GM19468 (cell line): Measurements from ENCODE around the gene CHKA.

Experiments used
- ATAC-seq: cut with Tn5 transposase; IDR thresholded peaks from one replicate; pipeline ENCODE4 v1.9.1; 2021; ENCODE audit warnings: mild to moderate bottlenecking, moderate library complexity, moderate number of reproducible peaks; ENCODE audit not compliant: unreplicated experiment; ENCODE audit errors: extremely low read depth

CHKA gene

DNA sequence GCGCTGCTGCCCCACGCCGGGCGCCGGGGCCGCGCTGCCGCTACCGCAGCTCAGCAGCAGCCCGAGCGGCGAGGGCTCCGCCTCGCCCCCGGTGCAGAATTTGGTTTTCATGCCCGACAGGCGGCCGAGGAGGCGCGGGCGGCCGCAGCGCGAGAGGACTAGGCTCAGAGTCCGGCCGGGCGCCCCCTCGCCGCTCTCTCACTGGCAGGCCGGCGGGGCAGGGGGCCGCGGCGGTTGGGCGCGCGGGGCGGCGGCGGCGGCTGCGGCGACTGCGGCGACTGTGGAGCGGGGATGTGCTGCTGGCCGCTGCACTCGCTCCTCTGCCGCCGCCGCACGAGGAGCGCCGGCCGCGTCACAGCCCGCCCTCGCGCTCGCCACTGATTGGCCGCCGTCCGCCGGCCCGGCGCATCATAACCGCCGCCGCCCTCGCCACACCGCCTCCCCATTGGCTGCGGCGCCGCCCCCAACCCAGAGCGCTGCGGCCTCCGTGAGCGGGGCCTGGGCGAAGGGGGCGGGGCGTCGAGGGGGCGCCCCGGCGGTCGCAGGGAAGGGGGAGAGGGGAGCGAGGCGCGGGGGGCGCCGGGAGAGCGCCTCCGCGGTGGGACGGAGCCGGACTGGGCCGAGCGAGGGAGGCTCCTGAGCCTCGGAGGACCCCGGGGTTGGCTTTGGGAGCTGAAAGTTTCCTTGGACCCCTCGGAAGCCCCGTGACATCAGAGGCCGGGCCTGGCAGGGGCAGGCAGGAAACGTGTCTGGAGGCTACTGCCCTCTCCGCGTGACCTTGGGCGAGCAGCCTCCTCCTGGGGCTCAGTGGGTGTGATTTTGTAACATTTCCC is at the start of gene CHKA:
TSS of gene CHKA (minus strand) at position 322 of the 833 bp plus-strand sequence. CDS start at position 111, 211 bp downstream.
- peak; percentile 51 for ATAC-seq

- ATAC-seq = no peak
Measured at GRCh38 chr11:68169442-68169841, 48.3 kb upstream of the CHKA start.

- ATAC-seq = no peak
Measured at GRCh38 chr11:68168694-68169093, 47.5 kb upstream of the CHKA start.

DNA sequence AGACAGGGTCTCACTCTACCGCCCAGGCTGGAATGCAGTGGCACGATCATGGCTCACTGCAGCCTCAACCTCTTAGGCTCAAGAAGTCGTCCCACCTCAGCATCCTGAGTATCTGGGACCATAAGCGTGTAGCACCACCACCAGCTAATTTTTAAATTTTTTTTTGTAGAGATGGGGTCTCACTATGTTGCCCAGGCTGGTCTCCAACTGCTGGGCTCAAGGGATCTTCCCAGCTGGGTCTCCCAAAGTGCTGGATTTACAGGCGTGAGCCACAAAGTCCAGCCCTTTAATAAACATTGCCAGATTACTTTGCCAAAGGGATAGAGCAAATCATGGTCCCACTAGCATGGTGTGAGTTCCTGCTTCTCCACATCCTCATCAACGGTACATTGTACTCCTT is 46.3 kb upstream of the CHKA start:
- no peak for ATAC-seq

DNA sequence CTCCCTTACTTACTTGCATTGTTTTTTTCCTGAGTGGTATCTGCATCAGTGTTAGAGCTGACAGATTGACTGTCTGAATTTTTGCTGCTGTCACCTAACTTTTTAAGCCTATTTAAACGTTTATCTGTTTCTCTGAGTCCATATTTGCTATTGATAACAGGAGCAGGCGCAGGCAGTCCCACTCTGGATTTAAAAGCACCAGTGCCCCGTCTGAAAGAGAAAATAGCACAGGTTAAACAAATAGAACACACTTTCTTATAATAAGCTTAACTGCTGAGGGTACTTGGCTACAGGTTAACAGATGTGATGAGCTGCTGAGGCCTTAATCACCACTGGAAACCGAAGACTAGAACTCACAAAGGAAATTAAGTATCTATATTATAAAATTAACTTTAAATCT is 45.8 kb upstream of the CHKA start:
- no peak for ATAC-seq

DNA sequence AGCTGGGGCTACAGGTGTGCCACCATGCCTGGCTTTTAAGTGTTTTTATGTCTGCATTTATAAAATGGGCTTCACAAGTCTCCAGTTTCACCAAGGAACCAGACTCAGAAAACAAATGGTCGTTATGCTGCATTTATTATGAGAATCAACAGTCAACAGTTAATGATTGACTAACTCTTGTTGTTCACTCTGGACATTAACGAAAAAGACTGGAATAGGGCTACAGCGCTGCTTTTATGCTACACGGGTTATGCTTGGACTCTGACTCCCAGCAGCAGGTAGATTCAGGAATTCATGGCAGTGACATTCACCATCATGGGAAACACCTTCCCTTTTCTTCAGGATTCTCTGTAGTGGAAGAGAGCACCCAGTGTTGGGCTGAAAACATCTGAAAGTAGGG is 44.4 kb upstream of the CHKA start:
- no peak for ATAC-seq

- no peak for ATAC-seq
Measured at GRCh38 chr11:68164437-68164836, 43.2 kb upstream of the CHKA start.

- ATAC-seq = no peak
Measured at GRCh38 chr11:68163691-68164090, 42.5 kb upstream of the CHKA start.

DNA sequence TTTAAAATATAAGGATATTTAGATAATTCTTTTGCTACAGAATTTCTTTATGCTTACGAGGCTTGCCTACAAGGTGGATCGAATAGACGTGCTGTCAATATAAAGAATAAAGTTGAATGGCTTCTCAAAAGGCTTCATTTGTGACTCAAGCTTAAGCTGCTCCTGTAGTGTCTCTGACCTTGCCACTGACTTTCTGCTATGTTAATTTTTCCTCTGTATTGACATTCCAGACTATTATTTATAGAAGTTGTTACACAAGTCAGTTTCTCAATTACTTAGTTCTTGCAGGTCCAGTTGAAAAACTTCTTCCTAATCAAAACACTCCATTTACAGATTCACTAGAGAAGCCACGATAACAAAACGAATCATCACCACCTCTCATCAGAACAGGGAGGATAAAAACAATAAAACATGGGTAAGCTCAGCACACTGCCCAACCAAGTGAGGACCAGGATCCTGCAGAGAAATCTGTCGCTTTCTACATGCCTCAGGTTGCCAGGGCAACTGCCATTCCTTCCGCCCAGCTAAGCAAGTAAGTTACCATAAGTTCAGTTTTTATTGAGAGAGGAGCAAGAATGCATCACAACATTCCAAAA is 39.0 kb upstream of the CHKA start:
- ATAC-seq = no peak

DNA sequence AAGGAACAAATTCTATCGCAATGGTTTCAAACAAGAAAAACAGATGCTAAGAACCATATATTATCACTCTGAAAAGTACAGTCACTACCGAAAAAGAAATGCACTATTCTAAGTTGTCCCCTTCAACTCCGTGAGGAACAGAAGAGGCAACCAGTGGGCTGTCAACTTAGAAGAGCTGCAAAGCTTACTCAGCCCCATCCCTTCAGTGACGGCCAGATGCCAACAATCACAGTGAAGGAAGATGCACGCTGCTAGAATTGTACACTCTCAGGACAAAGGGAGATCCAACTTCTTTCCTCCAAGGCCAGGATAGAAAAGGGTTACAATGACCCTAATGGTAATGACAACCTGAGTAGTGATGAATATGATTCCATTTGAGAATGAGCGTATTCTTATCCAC is 38.5 kb upstream of the CHKA start:
- no peak for ATAC-seq

- ATAC-seq = no peak
Measured at GRCh38 chr11:68159161-68159560, 38.0 kb upstream of the CHKA start.

DNA sequence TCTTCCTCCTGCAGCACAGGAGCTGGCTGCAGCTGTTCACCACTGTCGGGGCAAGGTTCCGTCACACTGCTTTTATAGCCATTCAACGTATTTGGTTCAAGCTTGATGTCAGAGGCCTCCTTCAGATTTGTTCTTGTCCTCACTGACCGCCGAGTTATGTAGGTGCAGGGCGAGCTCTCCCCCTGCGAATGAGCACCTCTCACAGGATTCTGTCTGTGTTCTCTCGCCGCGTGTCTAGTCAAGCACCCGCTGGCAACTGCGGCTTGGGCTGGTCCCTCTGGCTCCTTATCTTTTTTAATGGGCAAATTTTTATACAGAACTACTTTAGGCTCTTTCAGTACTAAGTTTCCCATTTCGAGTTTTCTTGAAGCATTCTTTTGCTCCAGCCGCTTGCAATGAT is 37.4 kb upstream of the CHKA start:
- ATAC-seq = no peak

DNA sequence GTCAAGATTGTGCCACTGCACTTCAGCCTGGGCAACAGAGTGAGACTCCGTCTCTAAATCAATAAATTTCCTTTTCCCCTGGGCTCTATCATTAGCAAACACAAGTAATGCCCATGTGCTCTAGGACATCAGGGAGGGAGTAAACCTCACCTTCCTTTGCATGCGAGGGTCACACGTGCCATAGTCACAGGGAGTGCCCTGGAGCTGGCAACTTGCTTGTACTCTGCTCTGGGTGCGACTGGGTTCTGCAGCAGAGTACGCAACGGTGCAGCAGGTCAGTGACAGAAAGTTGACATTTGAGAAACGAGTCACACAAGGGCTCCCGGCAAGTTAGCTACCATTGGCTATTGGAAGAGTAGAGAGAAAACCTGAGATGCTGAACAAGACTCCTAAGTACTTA is 32.6 kb upstream of the CHKA start:
- ATAC-seq = no peak

DNA sequence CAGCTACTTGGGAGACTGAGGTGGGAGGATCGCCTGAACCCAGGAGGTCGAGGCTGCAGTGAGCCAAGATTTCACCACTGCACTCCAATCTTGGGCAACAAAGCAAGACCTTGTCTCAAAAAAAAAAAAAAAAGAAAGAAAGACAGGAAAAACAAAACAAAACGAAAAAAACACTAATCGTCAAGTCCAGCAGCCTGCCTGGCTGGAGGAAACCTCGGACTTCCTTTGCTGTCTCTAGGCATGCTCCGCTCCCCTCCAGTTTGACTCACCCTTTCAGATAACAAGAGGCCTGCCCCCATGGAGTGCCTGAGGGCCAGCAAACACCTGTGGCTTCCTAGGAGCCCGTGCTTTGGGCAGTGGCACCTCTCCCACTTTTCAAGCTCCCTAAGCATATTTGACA is 28.8 kb upstream of the CHKA start:
- no peak for ATAC-seq

GRCh38 chr11:68149417-68149816 is 28.2 kb upstream of the CHKA start:
- ATAC-seq = no peak

- no peak for ATAC-seq
Measured at GRCh38 chr11:68148879-68149278, 27.7 kb upstream of the CHKA start.

- ATAC-seq = no peak
Measured at GRCh38 chr11:68148071-68148805, 27.1 kb upstream of the CHKA start.

- ATAC-seq = no peak
Measured at GRCh38 chr11:68146704-68147474, 25.7 kb upstream of the CHKA start.

DNA sequence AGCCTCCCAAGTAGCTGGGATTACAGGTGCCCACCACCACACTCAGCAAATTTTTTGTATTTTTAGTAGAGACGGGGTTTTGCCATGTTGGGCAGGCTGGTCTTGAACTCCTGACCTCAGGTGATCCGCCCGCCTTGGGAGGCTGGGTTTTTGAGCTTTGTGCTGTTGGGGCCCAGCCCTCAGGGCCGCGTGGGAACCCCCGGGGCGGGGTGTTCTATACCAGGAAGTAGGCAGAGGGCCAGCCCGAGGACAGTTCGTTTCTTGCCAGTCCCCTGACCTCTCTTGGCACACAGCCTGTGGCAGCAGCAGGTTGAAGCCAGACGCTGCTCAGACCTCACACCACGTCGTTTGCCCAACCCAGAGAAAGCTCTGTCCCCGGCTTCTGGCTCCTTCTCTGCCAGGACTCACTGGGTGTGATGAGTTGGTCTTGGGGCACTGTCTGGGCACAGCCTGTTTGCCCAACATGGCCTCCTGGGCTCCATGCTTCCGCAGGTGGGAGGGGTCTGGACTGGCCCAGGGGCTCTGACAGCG is 24.9 kb upstream of the CHKA start:
- no peak for ATAC-seq
